Spleen (tissue), 7 donors: ENCODE results near the gene RHBDF2.

Experiments used
- CTCF ChIP-seq, 11 experiments: fragments of 200-600 bp in 7 of 11; fragments of 450-650 bp in 4 of 11; sonication (generic) in 4 of 11; IDR thresholded peaks in 8 of 11; conservative IDR thresholded peaks in 3 of 11; 1 replicate in 7 of 11; 2 replicates in 4 of 11; pipeline versions ENCODE4 v1.4.0 to v1.8.0; 2016 to 2021; ENCODE audit warnings: antibody characterized with exemption in 11 of 11, inconsistent platforms in 4 of 11, mild to moderate bottlenecking in 1 of 11
- POLR2A ChIP-seq, 3 donors: fragments of 450-650 bp; IDR thresholded peaks; one replicate each; pipeline ENCODE4 v1.5.1; 2017; ENCODE audit warnings: antibody characterized with exemption in 3 of 3, mild to moderate bottlenecking in 1 of 3
- POLR2AphosphoS5 ChIP-seq, 3 donors: sonication (generic); formaldehyde crosslinking; IDR thresholded peaks; one replicate each; pipeline ENCODE4 v1.5.1; 2017; ENCODE audit warnings: antibody characterized with exemption in 3 of 3
- donor health status: DM: no; HTN: no; CAD: no; lungs with moderate emphysema.
- donor health status: DM: no; HTN: no; CAD: no.
- donor health status: DM: no; HTN: no; CAD: no.

DNA sequence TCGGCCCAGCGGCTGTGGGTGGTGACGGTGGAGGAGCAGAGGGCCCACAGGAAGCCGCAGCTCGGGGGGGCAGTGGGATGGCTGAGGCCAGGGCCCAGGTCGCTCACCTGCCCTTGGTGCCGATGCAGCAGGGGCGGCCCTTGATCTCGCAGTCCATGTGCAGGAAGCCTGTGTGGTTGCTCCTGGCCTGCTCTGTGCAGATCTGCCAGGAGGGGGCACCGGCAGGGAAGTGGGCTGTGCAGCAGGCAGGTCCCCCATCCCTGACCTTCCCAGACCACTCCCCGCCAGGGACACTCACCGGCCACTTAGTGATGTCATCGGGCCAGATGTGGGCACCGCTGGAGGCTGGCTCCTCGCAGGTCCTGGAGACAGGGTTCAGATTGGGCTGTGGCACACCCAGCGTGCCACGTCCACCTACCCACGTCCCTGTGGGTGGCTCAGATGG lies 27.7 kb downstream of the RHBDF2 start:
- peak in 7 of 11 experiments; percentile 5 to 52 (median 26) for TF ChIP-seq CTCF (IDR thresholded peaks at IDR 0.05 in 8 of 11, conservative IDR thresholded peaks at IDR 0.05 in 3 of 11)
- no peak for TF ChIP-seq POLR2A (IDR thresholded peaks at IDR 0.05)
- TF ChIP-seq POLR2AphosphoS5 (IDR thresholded peaks at IDR 0.05), result peak in 2 of 3 donors; percentile 21 to 56
